ENCODE results near the gene ZNF654.

ZNF654 gene

DNA sequence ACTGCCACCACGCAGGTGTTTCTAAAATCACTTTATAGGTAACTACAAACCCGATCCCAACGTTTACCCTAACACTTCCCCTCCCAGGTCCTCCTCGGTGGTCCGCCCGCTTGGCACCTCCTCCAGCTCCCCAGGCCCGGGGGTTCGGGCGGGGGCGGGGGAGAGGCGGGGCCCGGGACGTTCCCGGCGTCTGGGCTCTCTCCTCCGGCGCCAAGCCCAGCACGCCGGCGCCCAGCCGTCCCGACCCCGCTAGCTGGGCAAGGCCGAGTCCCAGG lies 812 bp upstream of the ZNF654 start:
- H3K27ac ChIP-seq (ENCODE audit: low read depth, low read length), result peak overlapping the region; percentile 91
- H3K4me1 ChIP-seq (ENCODE audit: control insufficient read depth in 1 of 2, insufficient read depth in 2 of 2, low read length in 2 of 2), result peaks cover 17 to 29% of the 10 kb centered on the region in 2 donors
- H3K36me3 ChIP-seq (ENCODE audit: control insufficient read depth in 1 of 2, insufficient read depth in 2 of 2, low read length in 2 of 2), result peaks cover 7 to 15% of the 10 kb centered on the region in 2 donors
- no peaks in the 10 kb centered on the region for H3K9me3 ChIP-seq (ENCODE audit: control insufficient read depth in 1 of 2, low read length in 2 of 2)
- no peaks in the 10 kb centered on the region for H3K27me3 ChIP-seq (ENCODE audit: control insufficient read depth in 1 of 2, insufficient read depth in 2 of 2, low read length in 2 of 2)
- H3K9ac ChIP-seq (ENCODE audit: low read depth in 1 of 2, low read length in 2 of 2), result peak overlapping the region; percentile 63 to 83
- peak overlapping the region; percentile 87 to 89 for H3K4me3 ChIP-seq (ENCODE audit: low read depth in 1 of 2, low read length in 2 of 2)

DNA sequence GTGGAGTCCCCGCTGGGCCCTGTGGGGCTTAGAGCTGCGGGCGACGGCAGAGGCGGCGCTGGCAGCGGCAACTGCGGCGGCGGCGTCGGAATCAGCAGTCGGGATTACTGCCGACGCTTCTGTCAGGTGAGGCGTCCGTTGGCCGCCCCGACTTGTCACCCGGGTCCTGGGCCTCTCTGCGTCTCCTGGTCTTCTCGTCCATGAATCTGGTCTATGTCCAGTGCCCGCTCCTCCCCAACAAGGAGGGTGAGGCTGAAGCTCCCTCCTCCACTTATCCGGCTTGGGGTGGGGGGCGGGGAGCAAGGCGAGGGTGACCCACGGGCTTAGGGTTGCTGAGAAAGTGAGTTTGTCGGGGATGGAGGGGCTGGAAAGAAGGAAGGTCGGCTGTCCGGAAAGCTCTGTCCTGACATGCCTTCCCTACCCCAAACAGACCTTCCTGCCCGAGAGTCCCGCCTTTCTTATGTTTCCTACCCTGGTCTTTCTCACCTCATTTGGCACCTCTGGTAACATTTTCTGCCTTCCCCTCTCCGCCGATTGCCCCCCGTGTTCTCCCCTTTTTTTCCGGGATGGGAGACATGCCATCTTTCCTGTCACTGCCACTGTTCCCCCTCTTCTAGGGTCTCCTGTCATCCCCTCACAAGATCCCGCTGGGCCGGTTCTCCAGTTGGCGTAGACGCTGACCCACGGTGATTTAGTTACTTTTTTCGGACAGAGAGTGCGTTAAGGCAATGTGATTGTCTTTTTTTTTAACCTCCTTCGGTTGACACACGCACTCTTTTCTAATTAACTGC lies 520 bp downstream of the ZNF654 start:
- H3K27me3 ChIP-seq (ENCODE audit: control insufficient read depth in 1 of 2, insufficient read depth in 2 of 2, low read length in 2 of 2), result no peaks in the 10 kb centered on the region
- H3K27ac ChIP-seq (ENCODE audit: low read depth, low read length), result peak overlapping the region; percentile 79

DNA sequence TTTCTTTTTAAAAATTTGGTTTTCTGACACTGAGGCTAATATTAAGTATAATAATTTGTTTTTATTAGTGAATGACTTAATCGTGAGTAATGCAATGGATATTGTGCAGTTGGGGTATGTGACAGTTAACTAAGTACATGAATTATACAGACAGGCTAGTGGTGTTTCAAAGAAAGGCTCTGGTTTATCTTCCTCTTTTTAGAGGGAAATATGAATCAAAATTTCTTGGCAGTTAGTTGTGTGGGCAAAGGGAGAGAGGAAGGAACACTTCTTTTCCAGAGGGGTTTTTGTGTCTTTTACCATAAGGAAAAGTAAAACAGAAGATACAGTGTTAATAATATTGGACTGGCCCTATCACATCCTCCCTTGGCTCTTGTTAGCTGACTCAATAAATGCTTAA lies 2.7 kb downstream of the ZNF654 start:
- Histone ChIP-seq H3K9ac (ENCODE audit: low read depth in 1 of 2, low read length in 2 of 2) (no peak overlapping the region), H3K27ac (ENCODE audit: low read depth, low read length) (no peak overlapping the region), H3K36me3 (ENCODE audit: control insufficient read depth in 1 of 2, insufficient read depth in 2 of 2, low read length in 2 of 2) (no peaks in the 10 kb centered on the region), H3K4me1 (ENCODE audit: control insufficient read depth in 1 of 2, insufficient read depth in 2 of 2, low read length in 2 of 2) (peaks cover 17 to 24% of the 10 kb centered on the region in 2 donors), H3K27me3 (ENCODE audit: control insufficient read depth in 1 of 2, insufficient read depth in 2 of 2, low read length in 2 of 2) (no peaks in the 10 kb centered on the region), H3K4me3 (ENCODE audit: low read depth in 1 of 2, low read length in 2 of 2) (no peak overlapping the region), H3K9me3 (ENCODE audit: control insufficient read depth in 1 of 2, low read length in 2 of 2) (no peaks in the 10 kb centered on the region)

More for the DNA sequence above, 520 bp downstream of the ZNF654 start:
- peaks cover 7 to 14% of the 10 kb centered on the region in 2 donors for H3K36me3 ChIP-seq (ENCODE audit: control insufficient read depth in 1 of 2, insufficient read depth in 2 of 2, low read length in 2 of 2)
- no peaks in the 10 kb centered on the region for H3K9me3 ChIP-seq (ENCODE audit: control insufficient read depth in 1 of 2, low read length in 2 of 2)
- peak overlapping the region; percentile 94 to 98 for H3K4me3 ChIP-seq (ENCODE audit: low read depth in 1 of 2, low read length in 2 of 2)
- H3K4me1 ChIP-seq (ENCODE audit: control insufficient read depth in 1 of 2, insufficient read depth in 2 of 2, low read length in 2 of 2), result peaks cover 17 to 29% of the 10 kb centered on the region in 2 donors
- peak overlapping the region; percentile 79 to 85 for H3K9ac ChIP-seq (ENCODE audit: low read depth in 1 of 2, low read length in 2 of 2)

DNA sequence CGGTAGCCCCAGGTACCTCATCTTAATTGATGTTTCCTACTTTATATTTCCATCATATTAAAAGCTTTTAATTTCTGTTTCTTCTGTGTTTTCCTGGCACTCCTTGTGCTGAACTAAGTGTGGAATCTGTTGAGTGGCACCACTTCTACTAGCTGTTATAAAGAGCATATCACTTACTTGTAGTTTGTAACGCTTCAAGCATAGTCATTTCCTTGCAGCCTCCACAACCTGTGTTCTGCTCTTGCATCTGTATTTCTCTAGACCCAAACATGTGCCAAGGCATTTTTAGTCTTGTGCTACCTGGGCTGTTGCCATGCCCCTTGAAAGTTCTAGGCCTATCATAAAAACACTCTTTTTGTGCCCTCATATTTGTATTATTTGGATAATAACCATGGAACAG lies 16.0 kb downstream of the ZNF654 start:
- Histone ChIP-seq H3K9me3 (ENCODE audit: control insufficient read depth in 1 of 2, low read length in 2 of 2) (peaks cover 0 to 4% of the 10 kb centered on the region in 2 donors), H3K4me1 (ENCODE audit: control insufficient read depth in 1 of 2, insufficient read depth in 2 of 2, low read length in 2 of 2) (peaks cover 0 to 15% of the 10 kb centered on the region in 2 donors), H3K4me3 (ENCODE audit: low read depth in 1 of 2, low read length in 2 of 2) (no peak overlapping the region), H3K27me3 (ENCODE audit: control insufficient read depth in 1 of 2, insufficient read depth in 2 of 2, low read length in 2 of 2) (no peaks in the 10 kb centered on the region), H3K27ac (ENCODE audit: low read depth, low read length) (no peak overlapping the region), H3K36me3 (ENCODE audit: control insufficient read depth in 1 of 2, insufficient read depth in 2 of 2, low read length in 2 of 2) (peaks cover 0 to 3% of the 10 kb centered on the region in 2 donors), H3K9ac (ENCODE audit: low read depth in 1 of 2, low read length in 2 of 2) (no peak overlapping the region)

DNA sequence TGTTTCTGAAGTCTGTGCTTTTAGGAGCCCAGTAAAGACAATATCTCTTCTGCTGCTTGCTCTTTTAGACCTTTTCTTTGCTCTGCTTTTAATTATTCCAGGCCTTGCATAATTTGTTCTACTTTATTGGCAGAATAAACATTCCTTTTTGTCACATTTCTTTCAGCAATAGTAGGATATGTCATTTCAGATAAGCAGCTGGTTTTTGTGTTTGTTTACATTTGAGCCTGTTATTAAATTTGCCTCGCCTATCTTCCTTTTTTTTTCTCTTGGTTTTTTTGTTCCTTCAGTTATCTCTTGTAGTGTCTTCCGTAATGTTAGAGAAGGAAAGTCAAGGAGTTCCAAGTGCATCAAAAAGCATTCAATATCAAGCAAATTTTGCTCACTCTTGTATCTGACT lies 16.4 kb downstream of the ZNF654 start:
- H3K27me3 ChIP-seq (ENCODE audit: control insufficient read depth in 1 of 2, insufficient read depth in 2 of 2, low read length in 2 of 2), result no peaks in the 10 kb centered on the region
- peaks cover 0 to 15% of the 10 kb centered on the region in 2 donors for H3K4me1 ChIP-seq (ENCODE audit: control insufficient read depth in 1 of 2, insufficient read depth in 2 of 2, low read length in 2 of 2)
- no peak overlapping the region for H3K27ac ChIP-seq (ENCODE audit: low read depth, low read length)

DNA sequence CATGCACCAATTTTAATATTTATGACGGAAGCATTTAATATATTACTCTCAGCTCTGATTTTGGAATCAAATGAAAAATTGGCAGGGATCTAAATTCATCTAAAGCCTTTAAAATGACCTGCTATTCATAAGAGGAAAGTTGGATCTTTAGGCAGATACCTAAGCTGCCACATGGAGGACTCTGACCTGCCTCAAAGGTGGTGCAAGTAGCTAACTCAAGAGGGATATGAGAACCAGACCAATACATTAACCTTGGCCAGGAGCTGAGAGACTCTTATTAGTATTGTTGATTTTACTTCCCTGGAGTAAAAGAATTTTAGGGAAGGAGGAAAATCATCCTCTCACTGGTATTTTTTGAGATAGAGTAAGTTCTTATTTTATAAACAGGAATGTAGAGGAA lies 17.7 kb downstream of the ZNF654 start:
- Histone ChIP-seq H3K9ac (ENCODE audit: low read depth in 1 of 2, low read length in 2 of 2) (no peak overlapping the region), H3K27ac (ENCODE audit: low read depth, low read length) (no peak overlapping the region), H3K36me3 (ENCODE audit: control insufficient read depth in 1 of 2, insufficient read depth in 2 of 2, low read length in 2 of 2) (peaks cover 0 to 3% of the 10 kb centered on the region in 2 donors), H3K9me3 (ENCODE audit: control insufficient read depth in 1 of 2, low read length in 2 of 2) (peaks cover 0 to 4% of the 10 kb centered on the region in 2 donors), H3K4me3 (ENCODE audit: low read depth in 1 of 2, low read length in 2 of 2) (no peak overlapping the region), H3K27me3 (ENCODE audit: control insufficient read depth in 1 of 2, insufficient read depth in 2 of 2, low read length in 2 of 2) (no peaks in the 10 kb centered on the region), H3K4me1 (ENCODE audit: control insufficient read depth in 1 of 2, insufficient read depth in 2 of 2, low read length in 2 of 2) (peaks cover 0 to 15% of the 10 kb centered on the region in 2 donors)

More for the DNA sequence above, 16.4 kb downstream of the ZNF654 start:
- peaks cover 0 to 4% of the 10 kb centered on the region in 2 donors for H3K9me3 ChIP-seq (ENCODE audit: control insufficient read depth in 1 of 2, low read length in 2 of 2)
- H3K9ac ChIP-seq (ENCODE audit: low read depth in 1 of 2, low read length in 2 of 2), result no peak overlapping the region
- no peak overlapping the region for H3K4me3 ChIP-seq (ENCODE audit: low read depth in 1 of 2, low read length in 2 of 2)
- peaks cover 0 to 3% of the 10 kb centered on the region in 2 donors for H3K36me3 ChIP-seq (ENCODE audit: control insufficient read depth in 1 of 2, insufficient read depth in 2 of 2, low read length in 2 of 2)

DNA sequence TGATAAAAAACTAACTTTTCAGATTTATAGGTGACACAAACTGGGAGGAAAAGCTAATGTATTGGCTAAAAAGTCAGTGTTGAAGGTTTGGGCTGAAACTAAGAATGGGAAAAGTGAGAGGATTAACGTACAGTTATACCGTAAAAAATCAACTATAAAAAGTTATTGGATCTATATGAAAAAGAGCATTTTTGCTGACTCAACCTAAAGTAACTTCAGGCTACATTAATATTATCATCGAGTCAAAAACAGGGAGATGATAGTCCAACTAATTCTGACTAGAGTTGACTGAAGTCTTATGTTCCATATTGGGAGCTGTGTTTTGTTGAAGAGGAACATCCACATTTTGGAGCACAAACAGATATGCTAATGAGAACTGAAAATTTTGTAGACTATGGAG lies 19.9 kb downstream of the ZNF654 start:
- H3K9me3 ChIP-seq (ENCODE audit: control insufficient read depth in 1 of 2, low read length in 2 of 2), result no peaks in the 10 kb centered on the region
- peaks cover 0 to 15% of the 10 kb centered on the region in 2 donors for H3K4me1 ChIP-seq (ENCODE audit: control insufficient read depth in 1 of 2, insufficient read depth in 2 of 2, low read length in 2 of 2)
- no peak overlapping the region for H3K9ac ChIP-seq (ENCODE audit: low read depth in 1 of 2, low read length in 2 of 2)
- no peaks in the 10 kb centered on the region for H3K27me3 ChIP-seq (ENCODE audit: control insufficient read depth in 1 of 2, insufficient read depth in 2 of 2, low read length in 2 of 2)
- no peak overlapping the region for H3K4me3 ChIP-seq (ENCODE audit: low read depth in 1 of 2, low read length in 2 of 2)
- H3K27ac ChIP-seq (ENCODE audit: low read depth, low read length), result no peak overlapping the region
- H3K36me3 ChIP-seq (ENCODE audit: control insufficient read depth in 1 of 2, insufficient read depth in 2 of 2, low read length in 2 of 2), result no peaks in the 10 kb centered on the region

DNA sequence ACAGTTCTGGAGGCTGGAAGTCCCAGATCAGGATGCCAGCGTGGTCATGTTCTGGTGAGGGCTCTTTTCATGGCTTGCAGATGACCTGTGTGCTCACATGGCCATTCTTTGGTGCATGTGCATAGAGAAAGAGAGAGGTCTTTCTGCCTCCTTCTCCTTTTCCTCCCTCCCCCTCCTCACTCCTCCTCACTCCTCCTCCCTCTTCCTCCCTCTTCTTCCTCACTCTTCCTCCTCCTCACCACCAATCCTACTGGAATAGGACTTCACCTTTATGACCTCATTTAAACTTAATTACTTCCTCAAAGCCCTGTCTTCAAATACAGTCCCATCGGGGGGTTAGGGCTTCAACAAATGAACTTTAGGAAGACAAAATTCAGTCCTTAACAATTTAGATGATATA lies 23.8 kb downstream of the ZNF654 start:
- no peak overlapping the region for H3K27ac ChIP-seq (ENCODE audit: low read depth, low read length)
- H3K36me3 ChIP-seq (ENCODE audit: control insufficient read depth in 1 of 2, insufficient read depth in 2 of 2, low read length in 2 of 2), result peaks cover 3 to 7% of the 10 kb centered on the region in 2 donors
- H3K9me3 ChIP-seq (ENCODE audit: control insufficient read depth in 1 of 2, low read length in 2 of 2), result no peaks in the 10 kb centered on the region
- H3K27me3 ChIP-seq (ENCODE audit: control insufficient read depth in 1 of 2, insufficient read depth in 2 of 2, low read length in 2 of 2), result no peaks in the 10 kb centered on the region
- H3K4me1 ChIP-seq (ENCODE audit: control insufficient read depth in 1 of 2, insufficient read depth in 2 of 2, low read length in 2 of 2), result no peaks in the 10 kb centered on the region
- no peak overlapping the region for H3K9ac ChIP-seq (ENCODE audit: low read depth in 1 of 2, low read length in 2 of 2)
- no peak overlapping the region for H3K4me3 ChIP-seq (ENCODE audit: low read depth in 1 of 2, low read length in 2 of 2)

DNA sequence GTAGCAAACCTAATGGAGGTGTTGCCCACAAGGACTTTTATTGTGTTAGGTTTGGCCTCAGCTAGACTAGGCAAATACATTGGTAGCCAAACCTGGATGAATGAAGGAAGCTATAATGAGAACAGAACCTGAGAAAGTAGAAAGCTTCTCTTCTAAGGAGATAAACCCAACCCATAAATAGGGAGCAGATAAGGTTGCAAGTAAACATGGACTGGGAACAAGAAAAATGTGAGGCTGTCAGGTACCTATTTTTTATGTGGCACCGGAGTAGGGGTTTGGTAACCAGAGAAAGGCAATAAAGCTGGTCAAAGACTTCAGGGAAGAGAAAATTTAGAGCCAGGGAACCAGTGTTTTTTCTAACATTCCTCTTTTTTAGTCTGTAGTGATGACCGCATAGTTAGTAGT lies 25.0 kb downstream of the ZNF654 start:
- no peaks in the 10 kb centered on the region for H3K4me1 ChIP-seq (ENCODE audit: control insufficient read depth in 1 of 2, insufficient read depth in 2 of 2, low read length in 2 of 2)
- no peak overlapping the region for H3K27ac ChIP-seq (ENCODE audit: low read depth, low read length)
- no peak overlapping the region for H3K4me3 ChIP-seq (ENCODE audit: low read depth in 1 of 2, low read length in 2 of 2)
- no peaks in the 10 kb centered on the region for H3K27me3 ChIP-seq (ENCODE audit: control insufficient read depth in 1 of 2, insufficient read depth in 2 of 2, low read length in 2 of 2)
- no peak overlapping the region for H3K9ac ChIP-seq (ENCODE audit: low read depth in 1 of 2, low read length in 2 of 2)
- H3K36me3 ChIP-seq (ENCODE audit: control insufficient read depth in 1 of 2, insufficient read depth in 2 of 2, low read length in 2 of 2), result peaks cover 3 to 7% of the 10 kb centered on the region in 2 donors
- H3K9me3 ChIP-seq (ENCODE audit: control insufficient read depth in 1 of 2, low read length in 2 of 2), result no peaks in the 10 kb centered on the region

DNA sequence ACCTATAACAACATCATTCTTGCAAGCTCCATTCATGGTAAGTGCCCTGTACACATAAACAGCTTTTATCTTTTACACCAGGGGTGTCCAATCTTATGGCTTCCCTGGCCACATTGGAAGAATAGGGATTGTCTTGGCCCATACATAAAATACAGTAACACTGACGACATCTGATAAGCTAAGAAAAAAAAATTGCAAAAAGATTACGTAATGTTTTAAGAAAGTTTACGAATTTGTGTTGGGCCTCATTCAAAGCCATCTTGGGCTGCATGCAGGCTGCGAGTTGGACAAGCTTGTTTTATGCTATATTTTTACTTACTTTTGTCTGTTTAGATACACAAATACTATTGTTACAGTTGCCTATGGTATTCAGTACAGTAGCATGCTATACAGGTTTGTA lies 31.6 kb downstream of the ZNF654 start:
- Histone ChIP-seq H3K27me3 (ENCODE audit: control insufficient read depth in 1 of 2, insufficient read depth in 2 of 2, low read length in 2 of 2) (no peaks in the 10 kb centered on the region), H3K9me3 (ENCODE audit: control insufficient read depth in 1 of 2, low read length in 2 of 2) (no peaks in the 10 kb centered on the region), H3K36me3 (ENCODE audit: control insufficient read depth in 1 of 2, insufficient read depth in 2 of 2, low read length in 2 of 2) (peaks cover 3 to 7% of the 10 kb centered on the region in 2 donors), H3K27ac (ENCODE audit: low read depth, low read length) (no peak overlapping the region), H3K4me1 (ENCODE audit: control insufficient read depth in 1 of 2, insufficient read depth in 2 of 2, low read length in 2 of 2) (no peaks in the 10 kb centered on the region), H3K4me3 (ENCODE audit: low read depth in 1 of 2, low read length in 2 of 2) (no peak overlapping the region), H3K9ac (ENCODE audit: low read depth in 1 of 2, low read length in 2 of 2) (no peak overlapping the region)
